Measurements from ENCODE around the gene ERCC1. TPM values are rescaled to one million over a fixed set of nuclear protein-coding genes. Genes with fewer than 3 reads are reported as not detected.

ERCC1 gene
- total RNA-seq, 1 donor from 2014 or later = 142 TPM

- Histone ChIP-seq H3K27me3 (no peaks in the 10 kb centered on the region), H3K9me3 (no peaks in the 10 kb centered on the region), H3K36me3 (no peaks in the 10 kb centered on the region), H3K4me1 (peaks cover 8 to 32% of the 10 kb centered on the region in 2 donors), H3K4me3 (peak overlapping the region; percentile 68 to 86), H3K27ac (peak overlapping the region in 1 of 2 donors; percentile 93)
- intact Hi-C loops (cut with DNase I) = no loop called here
- TF ChIP-seq CTCF (IDR thresholded peaks at IDR 0.05) = no peak
- no peak for DNase-seq (ENCODE audit: low spot score in 2 of 2)
Observed at GRCh38 chr19:45403272-45403671, 20.4 kb downstream of the ERCC1 start.

GRCh38 chr19:45402298-45403061, 21.2 kb downstream of the ERCC1 start:
- no peak for DNase-seq (ENCODE audit: low spot score in 2 of 2)
- peak overlapping the region; percentile 29 to 68 for H3K4me3 ChIP-seq
- peak overlapping the region; percentile 34 to 48 for H3K27ac ChIP-seq
- H3K27me3 ChIP-seq = no peaks in the 10 kb centered on the region
- peaks cover 8 to 34% of the 10 kb centered on the region in 2 donors for H3K4me1 ChIP-seq
- intact Hi-C loops (cut with DNase I) = no loop called here
- no peaks in the 10 kb centered on the region for H3K9me3 ChIP-seq
- no peaks in the 10 kb centered on the region for H3K36me3 ChIP-seq
- peak in 2 of 3 experiments; percentile 34 to 43 for TF ChIP-seq CTCF (IDR thresholded peaks at IDR 0.05)

- H3K9me3 ChIP-seq = no peaks in the 10 kb centered on the region
- no peak overlapping the region for H3K4me3 ChIP-seq
- no peak for DNase-seq (ENCODE audit: low spot score in 2 of 2)
- H3K27ac ChIP-seq = peak overlapping the region in 1 of 2 donors; percentile 48
- intact Hi-C loops (cut with DNase I) = no loop called here
- no peak for TF ChIP-seq CTCF (IDR thresholded peaks at IDR 0.05)
- peaks cover 0 to under 1% of the 10 kb centered on the region in 2 donors for H3K36me3 ChIP-seq
- no peaks in the 10 kb centered on the region for H3K27me3 ChIP-seq
- peaks cover 6 to 31% of the 10 kb centered on the region in 2 donors for H3K4me1 ChIP-seq
Observed at GRCh38 chr19:45401815-45402214, 21.9 kb downstream of the ERCC1 start.

GRCh38 chr19:45400192-45400591, 23.5 kb downstream of the ERCC1 start:
- intact Hi-C loops (cut with DNase I) = no loop called here
- Histone ChIP-seq H3K27ac (no peak overlapping the region), H3K4me1 (peaks cover 5 to 29% of the 10 kb centered on the region in 2 donors), H3K36me3 (peaks cover 14% of the 10 kb centered on the region in 2 donors), H3K27me3 (no peaks in the 10 kb centered on the region), H3K4me3 (no peak overlapping the region), H3K9me3 (no peaks in the 10 kb centered on the region)
- DNase-seq (ENCODE audit: low spot score in 2 of 2) = no peak
- TF ChIP-seq CTCF (IDR thresholded peaks at IDR 0.05) = no peak

GRCh38 chr19:45395821-45396617, 27.7 kb downstream of the ERCC1 start:
- DNase-seq (ENCODE audit: low spot score in 2 of 2) = no peak
- intact Hi-C loops (cut with DNase I) = no loop called here
- no peak overlapping the region for H3K4me3 ChIP-seq
- peaks cover 25 to 30% of the 10 kb centered on the region in 2 donors for H3K36me3 ChIP-seq
- H3K4me1 ChIP-seq = peaks cover 0 to 6% of the 10 kb centered on the region in 2 donors
- H3K27ac ChIP-seq = no peak overlapping the region
- H3K27me3 ChIP-seq = no peaks in the 10 kb centered on the region
- no peaks in the 10 kb centered on the region for H3K9me3 ChIP-seq
- no peak for TF ChIP-seq CTCF (IDR thresholded peaks at IDR 0.05)

Data from ascending aorta (tissue), 2 donors.